PFSK-1 (cell line): ENCODE data around the gene MRLN.

Experiments used
- POLR2AphosphoS5 ChIP-seq: IDR thresholded peaks from 2 replicates; pipeline ENCODE4 v1.6.1; 2012; ENCODE audit warnings: low read depth, mild to moderate bottlenecking, control low read depth, low read length, moderate library complexity
- TAF1 ChIP-seq: IDR thresholded peaks from 2 replicates; pipeline ENCODE4 v1.6.1; 2012; ENCODE audit warnings: low read length, control low read depth, borderline replicate concordance; ENCODE audit not compliant: insufficient read depth
- TF ChIP-seq, protein P1 (sequence below), 2 experiments: IDR thresholded peaks; 2 replicates each; pipeline versions ENCODE4 v1.6.1 to v1.8.0; 2011 to 2012; ENCODE audit warnings: low read depth in 2 of 2, low read length in 2 of 2, control low read depth in 1 of 2, inconsistent platforms in 1 of 2, mild to moderate bottlenecking in 1 of 2, moderate library complexity in 1 of 2; ENCODE audit not compliant: insufficient read depth in 1 of 2

DNA sequence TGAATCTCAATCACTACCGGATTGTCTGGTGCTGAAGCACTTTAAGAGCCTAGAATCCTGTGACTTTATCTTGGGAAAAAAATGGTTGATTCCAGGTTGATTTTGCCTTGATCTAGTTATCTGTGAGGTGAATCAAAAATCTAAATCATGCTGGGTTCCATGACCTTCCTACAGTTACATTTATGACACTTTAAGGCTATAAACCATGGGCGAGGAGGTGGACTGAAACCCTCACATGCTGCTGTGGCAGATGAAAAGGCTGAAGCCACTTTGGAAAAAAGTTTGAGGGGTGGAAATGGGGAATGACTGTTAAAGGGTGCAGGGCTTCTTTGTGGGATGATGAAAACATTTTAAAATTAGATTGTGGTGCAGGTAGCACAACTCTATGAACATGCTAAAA lies 61.1 kb downstream of the MRLN start:
- TF ChIP-seq TAF1 = no peak
- TF ChIP-seq POLR2AphosphoS5 = no peak
- TF ChIP-seq, protein P1, sequence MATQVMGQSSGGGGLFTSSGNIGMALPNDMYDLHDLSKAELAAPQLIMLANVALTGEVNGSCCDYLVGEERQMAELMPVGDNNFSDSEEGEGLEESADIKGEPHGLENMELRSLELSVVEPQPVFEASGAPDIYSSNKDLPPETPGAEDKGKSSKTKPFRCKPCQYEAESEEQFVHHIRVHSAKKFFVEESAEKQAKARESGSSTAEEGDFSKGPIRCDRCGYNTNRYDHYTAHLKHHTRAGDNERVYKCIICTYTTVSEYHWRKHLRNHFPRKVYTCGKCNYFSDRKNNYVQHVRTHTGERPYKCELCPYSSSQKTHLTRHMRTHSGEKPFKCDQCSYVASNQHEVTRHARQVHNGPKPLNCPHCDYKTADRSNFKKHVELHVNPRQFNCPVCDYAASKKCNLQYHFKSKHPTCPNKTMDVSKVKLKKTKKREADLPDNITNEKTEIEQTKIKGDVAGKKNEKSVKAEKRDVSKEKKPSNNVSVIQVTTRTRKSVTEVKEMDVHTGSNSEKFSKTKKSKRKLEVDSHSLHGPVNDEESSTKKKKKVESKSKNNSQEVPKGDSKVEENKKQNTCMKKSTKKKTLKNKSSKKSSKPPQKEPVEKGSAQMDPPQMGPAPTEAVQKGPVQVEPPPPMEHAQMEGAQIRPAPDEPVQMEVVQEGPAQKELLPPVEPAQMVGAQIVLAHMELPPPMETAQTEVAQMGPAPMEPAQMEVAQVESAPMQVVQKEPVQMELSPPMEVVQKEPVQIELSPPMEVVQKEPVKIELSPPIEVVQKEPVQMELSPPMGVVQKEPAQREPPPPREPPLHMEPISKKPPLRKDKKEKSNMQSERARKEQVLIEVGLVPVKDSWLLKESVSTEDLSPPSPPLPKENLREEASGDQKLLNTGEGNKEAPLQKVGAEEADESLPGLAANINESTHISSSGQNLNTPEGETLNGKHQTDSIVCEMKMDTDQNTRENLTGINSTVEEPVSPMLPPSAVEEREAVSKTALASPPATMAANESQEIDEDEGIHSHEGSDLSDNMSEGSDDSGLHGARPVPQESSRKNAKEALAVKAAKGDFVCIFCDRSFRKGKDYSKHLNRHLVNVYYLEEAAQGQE (IDR thresholded peaks at IDR 0.05; ENCODE audit: insufficient read depth in 1 of 2, low read depth in 2 of 2, low read length in 2 of 2) = no peak
